GM23338 (cell line): ENCODE data around the gene C22orf15.

Experiments
- CREB1 ChIP-seq: fragments of 250-450 bp; sonication (Bioruptor Pico); IDR thresholded peaks from 2 replicates; pipeline ENCODE4 v1.5.0; 2020; ENCODE audit warnings: low read depth, mild to moderate bottlenecking, moderate library complexity
- EZH2 ChIP-seq: fragments of 200-600 bp; sonication (generic); IDR thresholded peaks from one replicate; pipeline ENCODE4 v1.8.0; 2017; ENCODE audit warnings: antibody characterized with exemption, mild to moderate bottlenecking, low read depth; ENCODE audit not compliant: unreplicated experiment
- EZH2phosphoT487 ChIP-seq: fragments of 200-600 bp; sonication (generic); IDR thresholded peaks from one replicate; pipeline ENCODE4 v1.8.1; 2018; ENCODE audit warnings: antibody characterized with exemption; ENCODE audit not compliant: unreplicated experiment
- JUNB ChIP-seq: IDR thresholded peaks from one replicate; pipeline ENCODE4 v1.6.1; 2016; ENCODE audit warnings: antibody characterized with exemption; ENCODE audit not compliant: unreplicated experiment
- ZNF331 ChIP-seq: fragments of 250-450 bp; sonication (Bioruptor Pico); IDR thresholded peaks from 2 replicates; pipeline ENCODE4 v1.5.0; 2020; ENCODE audit warnings: low read depth, mild to moderate bottlenecking, moderate library complexity
- TF ChIP-seq, protein P1 (sequence below): IDR thresholded peaks from one replicate; pipeline ENCODE4 v1.6.1; 2018; ENCODE audit warnings: antibody characterized with exemption; ENCODE audit not compliant: unreplicated experiment
- TF ChIP-seq, protein P2 (sequence below), 2 experiments: fragments of 200-600 bp in 1 of 2; sonication (generic) in 1 of 2; conservative IDR thresholded peaks; 2 replicates each; pipeline versions ENCODE4 v1.5.1 to v1.6.1; 2016 to 2017; ENCODE audit warnings: antibody characterized with exemption in 2 of 2, low read depth in 2 of 2, mild to moderate bottlenecking in 2 of 2, moderate library complexity in 1 of 2
- TF ChIP-seq, protein P3 (sequence below): IDR thresholded peaks from 2 replicates; pipeline ENCODE4 v1.6.1; 2016; ENCODE audit warnings: antibody characterized with exemption

DNA sequence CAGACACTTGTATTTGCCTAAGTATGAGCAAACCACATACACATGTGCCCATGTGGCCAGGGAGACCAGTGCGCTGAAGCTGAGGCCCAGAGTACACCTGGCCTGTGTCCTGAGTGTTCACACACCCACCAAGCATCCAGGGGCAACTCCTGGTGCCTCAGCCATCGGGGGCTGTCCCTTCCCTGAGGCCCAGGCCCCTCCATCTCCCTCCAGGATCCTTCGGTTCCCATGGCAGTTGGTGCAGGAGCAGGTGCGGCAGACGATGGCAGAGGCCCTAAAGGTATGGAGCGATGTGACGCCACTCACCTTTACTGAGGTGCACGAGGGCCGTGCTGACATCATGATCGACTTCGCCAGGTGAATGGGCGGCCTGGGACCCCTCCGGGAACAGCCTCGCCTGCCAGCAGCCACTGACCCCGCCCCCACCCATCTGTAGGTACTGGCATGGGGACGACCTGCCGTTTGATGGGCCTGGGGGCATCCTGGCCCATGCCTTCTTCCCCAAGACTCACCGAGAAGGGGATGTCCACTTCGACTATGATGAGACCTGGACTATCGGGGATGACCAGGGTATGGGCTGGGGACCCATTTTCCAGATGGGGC, 17.5 kb downstream of the C22orf15 start:
- TF ChIP-seq, protein P1, sequence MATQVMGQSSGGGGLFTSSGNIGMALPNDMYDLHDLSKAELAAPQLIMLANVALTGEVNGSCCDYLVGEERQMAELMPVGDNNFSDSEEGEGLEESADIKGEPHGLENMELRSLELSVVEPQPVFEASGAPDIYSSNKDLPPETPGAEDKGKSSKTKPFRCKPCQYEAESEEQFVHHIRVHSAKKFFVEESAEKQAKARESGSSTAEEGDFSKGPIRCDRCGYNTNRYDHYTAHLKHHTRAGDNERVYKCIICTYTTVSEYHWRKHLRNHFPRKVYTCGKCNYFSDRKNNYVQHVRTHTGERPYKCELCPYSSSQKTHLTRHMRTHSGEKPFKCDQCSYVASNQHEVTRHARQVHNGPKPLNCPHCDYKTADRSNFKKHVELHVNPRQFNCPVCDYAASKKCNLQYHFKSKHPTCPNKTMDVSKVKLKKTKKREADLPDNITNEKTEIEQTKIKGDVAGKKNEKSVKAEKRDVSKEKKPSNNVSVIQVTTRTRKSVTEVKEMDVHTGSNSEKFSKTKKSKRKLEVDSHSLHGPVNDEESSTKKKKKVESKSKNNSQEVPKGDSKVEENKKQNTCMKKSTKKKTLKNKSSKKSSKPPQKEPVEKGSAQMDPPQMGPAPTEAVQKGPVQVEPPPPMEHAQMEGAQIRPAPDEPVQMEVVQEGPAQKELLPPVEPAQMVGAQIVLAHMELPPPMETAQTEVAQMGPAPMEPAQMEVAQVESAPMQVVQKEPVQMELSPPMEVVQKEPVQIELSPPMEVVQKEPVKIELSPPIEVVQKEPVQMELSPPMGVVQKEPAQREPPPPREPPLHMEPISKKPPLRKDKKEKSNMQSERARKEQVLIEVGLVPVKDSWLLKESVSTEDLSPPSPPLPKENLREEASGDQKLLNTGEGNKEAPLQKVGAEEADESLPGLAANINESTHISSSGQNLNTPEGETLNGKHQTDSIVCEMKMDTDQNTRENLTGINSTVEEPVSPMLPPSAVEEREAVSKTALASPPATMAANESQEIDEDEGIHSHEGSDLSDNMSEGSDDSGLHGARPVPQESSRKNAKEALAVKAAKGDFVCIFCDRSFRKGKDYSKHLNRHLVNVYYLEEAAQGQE, result no peak
- no peak for TF ChIP-seq EZH2phosphoT487
- TF ChIP-seq, protein P2, sequence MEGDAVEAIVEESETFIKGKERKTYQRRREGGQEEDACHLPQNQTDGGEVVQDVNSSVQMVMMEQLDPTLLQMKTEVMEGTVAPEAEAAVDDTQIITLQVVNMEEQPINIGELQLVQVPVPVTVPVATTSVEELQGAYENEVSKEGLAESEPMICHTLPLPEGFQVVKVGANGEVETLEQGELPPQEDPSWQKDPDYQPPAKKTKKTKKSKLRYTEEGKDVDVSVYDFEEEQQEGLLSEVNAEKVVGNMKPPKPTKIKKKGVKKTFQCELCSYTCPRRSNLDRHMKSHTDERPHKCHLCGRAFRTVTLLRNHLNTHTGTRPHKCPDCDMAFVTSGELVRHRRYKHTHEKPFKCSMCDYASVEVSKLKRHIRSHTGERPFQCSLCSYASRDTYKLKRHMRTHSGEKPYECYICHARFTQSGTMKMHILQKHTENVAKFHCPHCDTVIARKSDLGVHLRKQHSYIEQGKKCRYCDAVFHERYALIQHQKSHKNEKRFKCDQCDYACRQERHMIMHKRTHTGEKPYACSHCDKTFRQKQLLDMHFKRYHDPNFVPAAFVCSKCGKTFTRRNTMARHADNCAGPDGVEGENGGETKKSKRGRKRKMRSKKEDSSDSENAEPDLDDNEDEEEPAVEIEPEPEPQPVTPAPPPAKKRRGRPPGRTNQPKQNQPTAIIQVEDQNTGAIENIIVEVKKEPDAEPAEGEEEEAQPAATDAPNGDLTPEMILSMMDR (conservative IDR thresholded peaks at IDR 0.05; ENCODE audit: low read depth in 2 of 2), result no peak
- TF ChIP-seq JUNB, result no peak
- TF ChIP-seq CREB1 (CRISPR knock-in tag), result no peak
- TF ChIP-seq ZNF331 (CRISPR knock-in tag), result no peak
- TF ChIP-seq EZH2, result no peak
- TF ChIP-seq, protein P3, sequence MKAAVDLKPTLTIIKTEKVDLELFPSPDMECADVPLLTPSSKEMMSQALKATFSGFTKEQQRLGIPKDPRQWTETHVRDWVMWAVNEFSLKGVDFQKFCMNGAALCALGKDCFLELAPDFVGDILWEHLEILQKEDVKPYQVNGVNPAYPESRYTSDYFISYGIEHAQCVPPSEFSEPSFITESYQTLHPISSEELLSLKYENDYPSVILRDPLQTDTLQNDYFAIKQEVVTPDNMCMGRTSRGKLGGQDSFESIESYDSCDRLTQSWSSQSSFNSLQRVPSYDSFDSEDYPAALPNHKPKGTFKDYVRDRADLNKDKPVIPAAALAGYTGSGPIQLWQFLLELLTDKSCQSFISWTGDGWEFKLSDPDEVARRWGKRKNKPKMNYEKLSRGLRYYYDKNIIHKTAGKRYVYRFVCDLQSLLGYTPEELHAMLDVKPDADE, result no peak
